Measurements from ENCODE around the gene LIMS2.

- no peak for TF ChIP-seq CTCF (IDR thresholded peaks at IDR 0.05; ENCODE audit: insufficient read depth, low read length, poor library complexity, severe bottlenecking)
- no peak for TF ChIP-seq EZH2phosphoT487 (conservative IDR thresholded peaks at IDR 0.05; ENCODE audit: low read length)
These were observed 3.2 kb upstream of the LIMS2 start for GRCh38 chr2:127678531-127678930.
